Ramos (cell line): ENCODE data around the gene XXYLT1.

Experiments
- in situ Hi-C: fragments of 300-500 bp; cut with MboI; formaldehyde crosslinking; loops from one replicate; pipeline ENCODE4 v1.14.3; 2022; ENCODE audit warnings: low sequenced_read_pairs; ENCODE audit not compliant: unreplicated experiment

XXYLT1 gene

GRCh38 chr3:195028877-195029606 lies 241.9 kb downstream of the XXYLT1 start:
- in situ Hi-C loops = no loop called here

GRCh38 chr3:195025884-195026200 lies 245.1 kb downstream of the XXYLT1 start:
- in situ Hi-C loops = no loop called here

- in situ Hi-C loops = no loop called here
These were observed 245.7 kb downstream of the XXYLT1 start for GRCh38 chr3:195025056-195025883.

- in situ Hi-C loops = no loop called here
These were observed 247.0 kb downstream of the XXYLT1 start for GRCh38 chr3:195023989-195024388.

- in situ Hi-C loops = no loop called here
These were observed 247.4 kb downstream of the XXYLT1 start for GRCh38 chr3:195023576-195023975.

GRCh38 chr3:195021692-195022091 lies 249.3 kb downstream of the XXYLT1 start:
- in situ Hi-C loops = no loop called here

GRCh38 chr3:195020921-195021320 lies 250.0 kb downstream of the XXYLT1 start:
- in situ Hi-C loops = no loop called here

- in situ Hi-C loops = no loop called here
These were observed 250.8 kb downstream of the XXYLT1 start for GRCh38 chr3:195020185-195020584.

GRCh38 chr3:195019335-195019734 lies 251.6 kb downstream of the XXYLT1 start:
- in situ Hi-C loops = no loop called here
